HUES6 (cell line): Measurements from ENCODE around the gene OR2W1.

Experiments used
- H3K27ac ChIP-seq: 2 replicates; pipeline ENCODE4 v1.7.0; 2013; ENCODE audit warnings: low read depth, mild to moderate bottlenecking, low read length, inconsistent platforms
- H3K27me3 ChIP-seq: 2 replicates; pipeline ENCODE4 v1.6.1; 2013; ENCODE audit warnings: low read length; ENCODE audit not compliant: control insufficient read depth, insufficient read depth
- H3K36me3 ChIP-seq: 2 replicates; pipeline ENCODE4 v1.6.1; 2013; ENCODE audit warnings: low read length; ENCODE audit not compliant: control insufficient read depth, insufficient read depth
- H3K4me1 ChIP-seq: 2 replicates; pipeline ENCODE4 v1.6.1; 2013; ENCODE audit warnings: low read length; ENCODE audit not compliant: control insufficient read depth, insufficient read depth
- H3K4me3 ChIP-seq: 2 replicates; pipeline ENCODE4 v1.5.1; 2013; ENCODE audit warnings: low read depth, low read length
- H3K9ac ChIP-seq: one replicate; pipeline ENCODE4 v1.6.1; 2013; ENCODE audit warnings: mild to moderate bottlenecking, low read length
- H3K9me3 ChIP-seq: 2 replicates; pipeline ENCODE4 v1.6.1; 2013; ENCODE audit warnings: low read depth, low read length; ENCODE audit not compliant: control insufficient read depth, insufficient read depth

OR2W1 gene

GRCh38 chr6:28995093-28995650 lies 49.8 kb downstream of the OR2W1 start:
- H3K9me3 ChIP-seq = peaks cover 3% of the 10 kb centered on the region; the same call in 1 of the 2 replicates
- no peaks in the 10 kb centered on the region for H3K27me3 ChIP-seq
- no peaks in the 10 kb centered on the region; the same call in 1 of the 2 replicates for H3K36me3 ChIP-seq
- H3K4me3 ChIP-seq = no peak overlapping the region
- H3K9ac ChIP-seq = no peak overlapping the region
- no peak overlapping the region for H3K27ac ChIP-seq
- H3K4me1 ChIP-seq = no peaks in the 10 kb centered on the region
